ENCODE data around the gene ZIC2.
A peak's percentile ranks its signal among the peaks of the same experiment; 100 is the strongest.
"Not testable (repeated sequence)": the region's sequence is repeated elsewhere in the genome, so short reads cannot be mapped to it uniquely, and the experiment has no call there.

Gene ZIC2

GRCh38 chr13:99981735-99982035 lies at the start of gene ZIC2:
TSS of gene ZIC2 (plus strand) at chr13:99981784. CDS start at chr13:99982065, 281 bp downstream.
- DNase-seq = no peak

DNA sequence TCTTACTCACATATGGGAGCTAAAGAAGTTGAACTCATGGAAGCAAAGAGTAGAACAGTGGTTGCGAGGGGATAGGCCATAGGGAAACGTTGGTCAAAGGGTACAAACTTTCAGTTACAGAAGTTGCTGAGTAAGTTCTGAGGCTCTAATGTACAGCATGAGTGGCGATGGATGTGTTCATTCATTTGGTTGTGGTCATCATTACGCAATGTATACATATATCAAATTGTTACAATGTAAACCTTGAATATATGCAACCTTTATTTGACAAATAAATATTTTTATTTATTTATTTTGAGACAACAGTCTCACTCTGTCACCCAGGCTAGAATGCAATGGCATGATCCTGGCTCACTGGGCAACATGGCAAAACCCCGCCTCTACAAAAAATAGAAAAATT lies 48.7 kb upstream of the ZIC2 start:
- no peak for DNase-seq

GRCh38 chr13:99935772-99936171 lies 45.8 kb upstream of the ZIC2 start:
- no peak for DNase-seq

- DNase-seq = no peak
These were observed 42.9 kb upstream of the ZIC2 start for GRCh38 chr13:99938635-99939034.

DNA sequence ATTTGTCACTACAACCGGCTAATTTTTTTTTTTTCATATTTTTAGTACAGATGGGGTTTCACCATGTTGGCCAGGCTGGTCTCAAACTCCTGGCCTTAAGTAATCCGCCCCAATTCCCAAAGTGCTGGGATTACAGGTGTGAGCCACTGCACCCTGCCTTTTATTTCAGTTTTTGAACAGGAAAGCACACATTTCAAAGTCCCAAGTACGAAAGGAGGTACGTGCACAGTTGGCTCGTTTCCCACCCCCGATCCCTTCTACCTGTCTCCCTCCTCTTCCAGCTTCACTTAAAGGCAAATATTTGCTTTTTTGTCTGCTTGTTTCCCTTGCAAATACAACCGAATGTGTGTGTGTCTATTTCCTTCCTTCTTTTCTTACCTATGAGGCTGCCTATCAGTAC lies 40.5 kb upstream of the ZIC2 start:
- DNase-seq = peak; percentile 68

DNA sequence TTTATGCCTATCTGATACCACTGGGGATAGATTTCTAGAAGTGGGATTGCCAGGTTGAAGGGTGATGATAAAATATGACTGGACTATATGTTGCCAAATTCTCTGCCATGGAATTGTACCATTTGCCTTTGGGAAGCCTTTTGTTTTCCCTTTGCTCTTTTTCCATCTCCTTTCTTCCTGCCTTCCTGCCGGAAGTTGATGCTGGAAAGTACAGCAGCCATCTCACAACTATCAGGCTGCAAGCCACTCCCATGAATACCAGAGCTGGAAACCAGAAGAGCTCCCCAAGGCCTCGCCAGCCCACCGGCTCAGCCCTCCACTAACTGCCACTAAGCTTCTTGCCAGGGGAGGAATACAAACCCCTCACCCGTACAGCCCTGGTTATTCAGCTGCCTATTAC lies 39.7 kb upstream of the ZIC2 start:
- no peak for DNase-seq

DNA sequence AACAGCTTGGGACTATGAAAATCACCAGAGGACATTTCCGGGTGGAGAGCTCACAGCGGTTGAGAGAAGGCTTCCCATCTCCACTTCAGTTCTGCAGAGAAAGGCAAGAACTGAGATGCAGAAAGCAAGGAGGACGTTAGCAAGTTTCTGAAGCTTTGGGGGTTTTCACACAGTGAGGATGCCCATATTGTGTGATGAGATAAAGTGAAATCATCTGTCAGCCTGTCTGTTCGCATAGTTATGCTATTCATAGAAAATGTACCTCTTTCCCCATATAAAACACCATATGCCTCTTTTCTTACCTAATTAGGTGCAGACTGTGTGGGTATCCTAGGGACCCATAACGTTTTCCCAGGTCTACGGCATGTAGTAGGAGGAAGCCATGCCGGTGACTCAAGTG lies 37.5 kb upstream of the ZIC2 start:
- DNase-seq = no peak

GRCh38 chr13:99944606-99945005 lies 37.0 kb upstream of the ZIC2 start:
- DNase-seq = no peak

DNA sequence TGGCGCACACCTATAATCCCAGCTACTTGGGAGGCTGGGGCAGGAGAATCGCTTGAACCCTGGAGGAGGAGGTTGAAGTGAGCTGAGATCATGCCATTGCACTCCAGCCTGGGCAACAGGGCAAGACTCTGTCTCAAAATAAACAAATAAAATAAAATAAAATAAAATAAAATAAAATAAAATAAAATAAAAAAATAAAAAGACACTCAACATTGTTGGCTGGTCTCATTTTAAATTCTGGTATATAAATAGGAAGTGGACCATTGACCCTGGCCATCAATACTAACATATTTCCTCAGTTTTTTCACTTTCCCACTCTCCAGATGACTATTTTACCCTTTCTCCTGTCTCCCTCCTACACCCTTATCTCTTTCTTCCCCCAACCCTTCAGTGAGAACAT lies 36.1 kb upstream of the ZIC2 start:
- not testable (repeated sequence) for DNase-seq

DNA sequence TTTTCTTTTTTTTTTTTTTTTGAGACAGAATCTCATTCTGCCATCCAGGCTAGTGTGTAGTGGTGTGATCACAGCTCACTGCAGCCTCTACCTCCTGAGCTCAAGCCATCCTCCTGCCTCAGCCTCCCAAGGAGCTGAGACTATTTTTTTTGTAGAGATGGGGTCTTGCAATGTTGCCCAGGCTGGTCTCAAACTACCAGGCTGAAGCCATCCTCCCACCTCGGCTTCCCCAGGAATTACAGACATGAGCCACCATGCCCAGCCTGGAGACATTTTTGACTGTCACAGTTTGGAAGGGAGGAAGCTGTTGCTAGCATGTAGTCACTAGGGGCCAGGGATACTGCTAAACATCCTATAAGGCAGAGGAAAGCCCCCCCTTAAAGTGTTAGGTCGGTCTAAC lies 33.9 kb upstream of the ZIC2 start:
- no peak for DNase-seq

DNA sequence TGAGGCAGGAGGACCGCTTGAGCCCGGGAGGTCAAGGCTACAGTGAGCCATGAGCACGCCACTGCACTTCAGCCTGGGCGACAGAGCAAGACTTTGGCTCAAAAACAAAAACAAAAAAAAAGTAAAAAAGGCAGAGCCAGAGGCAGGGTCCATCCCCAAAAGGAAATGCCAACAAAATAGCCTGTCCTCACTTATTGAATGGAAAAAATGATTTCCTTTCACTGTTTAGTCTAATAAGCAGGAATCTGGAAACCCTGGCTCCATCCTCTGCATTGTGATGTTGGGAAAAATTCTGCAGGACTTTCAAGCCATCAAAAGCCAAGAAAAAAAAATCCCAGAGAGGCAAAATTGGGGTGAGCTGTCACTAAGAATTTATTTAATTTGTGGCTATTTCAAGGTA lies 33.2 kb upstream of the ZIC2 start:
- no peak for DNase-seq

GRCh38 chr13:99948907-99949678 lies 32.5 kb upstream of the ZIC2 start:
- DNase-seq = no peak

GRCh38 chr13:99949679-99950413 lies 31.7 kb upstream of the ZIC2 start:
- DNase-seq = no peak

DNA sequence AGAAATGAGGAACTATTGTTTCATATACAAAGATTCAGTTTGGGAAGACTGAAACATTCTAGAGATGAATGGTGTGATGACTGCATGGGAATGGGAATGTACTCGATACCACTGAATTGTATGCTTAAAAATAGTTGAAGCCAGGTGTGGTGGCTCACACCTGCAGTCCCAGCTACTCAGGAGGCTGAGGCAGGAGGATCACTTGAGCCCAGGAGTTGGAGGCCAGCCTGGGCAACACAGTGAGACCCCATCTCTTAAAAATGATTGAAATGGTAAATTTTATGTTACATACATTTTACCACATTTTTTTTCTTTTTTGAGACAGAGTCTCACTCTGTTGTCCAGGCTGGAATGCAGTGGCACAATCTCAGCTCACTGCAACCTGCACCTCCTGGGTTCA lies 29.9 kb upstream of the ZIC2 start:
- not testable (repeated sequence) for DNase-seq

GRCh38 chr13:99953138-99953755 lies 28.3 kb upstream of the ZIC2 start:
- no peak for DNase-seq

GRCh38 chr13:99955107-99955746 lies 26.4 kb upstream of the ZIC2 start:
- DNase-seq = no peak

- no peak for DNase-seq
These were observed 25.7 kb upstream of the ZIC2 start for GRCh38 chr13:99955747-99956472.

- no peak for DNase-seq
These were observed 24.9 kb upstream of the ZIC2 start for GRCh38 chr13:99956473-99957349.

- DNase-seq = no peak
These were observed 23.0 kb upstream of the ZIC2 start for GRCh38 chr13:99958406-99959126.

DNA sequence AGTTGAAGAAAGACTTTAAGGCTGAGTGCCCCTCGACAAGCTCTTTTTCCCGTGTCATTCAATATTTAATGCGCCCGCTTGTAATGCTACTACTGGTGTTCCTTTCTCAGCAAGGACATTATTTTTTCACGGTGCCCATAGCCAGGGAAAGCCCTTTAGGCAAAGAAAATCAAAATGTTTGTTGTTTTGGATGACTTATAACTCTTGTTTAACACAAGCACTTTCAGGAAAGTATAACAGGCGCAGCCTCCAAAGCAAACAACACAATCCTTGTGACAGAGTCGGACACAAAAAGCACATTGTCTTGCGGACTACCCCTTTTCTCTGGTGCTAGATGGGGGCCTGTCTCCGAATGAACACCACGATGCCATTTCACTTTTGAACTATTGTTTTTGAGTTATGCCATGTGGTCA lies 22.5 kb upstream of the ZIC2 start:
- no peak for DNase-seq

GRCh38 chr13:99959540-99960230 lies 21.9 kb upstream of the ZIC2 start:
- DNase-seq = no peak
